Measurements from ENCODE around the gene DPP9. TPM values are rescaled to one million over a fixed set of nuclear protein-coding genes. Genes with fewer than 3 reads are reported as not detected.

The DPP9 gene
- polyA plus RNA-seq, 1 of the 3 experiments (the other 2 are of a cell fraction): 17.1 TPM

GRCh38 chr19:4687396-4687795 lies 36.2 kb downstream of the DPP9 start (continued):
- TF ChIP-seq REST (IDR thresholded peaks at IDR 0.05; ENCODE audit: low read depth, low read length) (no peak), RAD21 (IDR thresholded peaks at IDR 0.05; ENCODE audit: low read length) (no peak), FOSL2 (IDR thresholded peaks at IDR 0.05; ENCODE audit: borderline replicate concordance, low read depth) (no peak)

GRCh38 chr19:4686700-4687099 lies 36.9 kb downstream of the DPP9 start:
- Histone ChIP-seq H3K4me3 (ENCODE audit: low read depth in 2 of 2, low read length in 1 of 2) (no peak overlapping the region), H3K9me3 (no peaks in the 10 kb centered on the region), H3K36me3 (replicated peaks in 1 of 2; ENCODE audit: control insufficient read depth in 1 of 2, insufficient read depth in 2 of 2, low read length in 1 of 2) (peaks cover 24 to 54% of the 10 kb centered on the region in 2 experiments), H3K9ac (no peak overlapping the region), H3K4me1 (ENCODE audit: control insufficient read depth in 1 of 2, insufficient read depth in 2 of 2, low read depth in 1 of 2, low read length in 1 of 2) (no peaks in the 10 kb centered on the region), H3K79me2 (ENCODE audit: insufficient read depth) (no peaks in the 10 kb centered on the region), H3K27ac (ENCODE audit: low read depth in 2 of 2, low read length in 1 of 2) (no peak overlapping the region), H3K4me2 (no peak overlapping the region), H2AFZ (ENCODE audit: low read depth) (no peak overlapping the region), H3K27me3 (ENCODE audit: insufficient read depth) (no peaks in the 10 kb centered on the region), H3F3A (replicated peaks; ENCODE audit: insufficient read depth) (no peaks in the 10 kb centered on the region), H4K20me1 (ENCODE audit: insufficient read depth) (no peaks in the 10 kb centered on the region), H3K9me2 (no peaks in the 10 kb centered on the region)
- ChIA-PET CTCF (no interaction called here), POLR2A (no interaction called here)
- no peak for DNase-seq
- 96% methylated on average over 5 of the region's 10 CpGs for WGBS (ENCODE audit: low lambda C conversion rate)
- TF ChIP-seq SIN3A (IDR thresholded peaks at IDR 0.05; ENCODE audit: borderline replicate concordance, low read depth, low read length) (no peak), POLR2AphosphoS5 (IDR thresholded peaks at IDR 0.05; ENCODE audit: low read depth, low read length) (no peak), MEF2A (IDR thresholded peaks at IDR 0.05; ENCODE audit: borderline replicate concordance, low read depth) (no peak), GATA2 (CRISPR knock-in tag; IDR thresholded peaks at IDR 0.05) (no peak), TEAD4 (IDR thresholded peaks at IDR 0.05; ENCODE audit: borderline replicate concordance, insufficient read depth) (no peak), SMC3 (IDR thresholded peaks at IDR 0.05; ENCODE audit: low read depth, low read length) (no peak), JUND (IDR thresholded peaks at IDR 0.05) (no peak), IRF3 (IDR thresholded peaks at IDR 0.05; ENCODE audit: low read depth, low read length) (no peak), USF2 (IDR thresholded peaks at IDR 0.05; ENCODE audit: borderline replicate concordance, low read depth, low read length) (no peak), TAF1 (IDR thresholded peaks at IDR 0.05; ENCODE audit: borderline replicate concordance, low read depth, low read length) (no peak), RCOR1 (IDR thresholded peaks at IDR 0.05; ENCODE audit: low read length) (no peak)
